GM12875 (cell line): ENCODE results near the gene AOAH.
A peak's percentile ranks its signal among the peaks of the same experiment; 100 is the strongest.
"Not testable (repeated sequence)": the region's sequence is repeated elsewhere in the genome, so short reads cannot be mapped to it uniquely, and the experiment has no call there.

Experiments
- H3K4me3 ChIP-seq: one replicate; pipeline ENCODE4 v1.5.1; 2011; ENCODE audit warnings: low read depth, low read length, control low read depth
- CTCF ChIP-seq: IDR thresholded peaks from 2 replicates; pipeline ENCODE4 v1.5.1; 2011; ENCODE audit warnings: low read depth, mild to moderate bottlenecking, control low read depth, inconsistent platforms, low read length, moderate library complexity, borderline replicate concordance; ENCODE audit not compliant: insufficient read depth

AOAH gene

GRCh38 chr7:36496576-36496975, 227.7 kb downstream of the AOAH start:
- H3K4me3 ChIP-seq, result no peak overlapping the region
- TF ChIP-seq CTCF, result no peak

- no peak overlapping the region for H3K4me3 ChIP-seq
- no peak for TF ChIP-seq CTCF
Observed at GRCh38 chr7:36491317-36491716, 233.0 kb downstream of the AOAH start.

GRCh38 chr7:36490419-36490830, 233.9 kb downstream of the AOAH start:
- no peak overlapping the region for H3K4me3 ChIP-seq
- TF ChIP-seq CTCF, result no peak

GRCh38 chr7:36488672-36489071, 235.6 kb downstream of the AOAH start:
- H3K4me3 ChIP-seq, result not testable (repeated sequence)

- peak; percentile 48; the same call in 1 of the 2 replicates for TF ChIP-seq CTCF
- H3K4me3 ChIP-seq, result no peak overlapping the region
Observed at GRCh38 chr7:36487756-36488336, 236.4 kb downstream of the AOAH start.

GRCh38 chr7:36486336-36486735, 238.0 kb downstream of the AOAH start:
- no peak for TF ChIP-seq CTCF
- no peak overlapping the region for H3K4me3 ChIP-seq

GRCh38 chr7:36484265-36484664, 240.0 kb downstream of the AOAH start:
- H3K4me3 ChIP-seq, result no peak overlapping the region
- TF ChIP-seq CTCF, result no peak

GRCh38 chr7:36483853-36484252, 240.4 kb downstream of the AOAH start:
- not testable (repeated sequence) for H3K4me3 ChIP-seq

GRCh38 chr7:36478745-36479144, 245.5 kb downstream of the AOAH start:
- no peak for TF ChIP-seq CTCF
- no peak overlapping the region for H3K4me3 ChIP-seq
